ENCODE results near the gene XYLT1. TPM values are rescaled to one million over a fixed set of nuclear protein-coding genes. Genes with fewer than 3 reads are reported as not detected.

XYLT1 gene
- total and polyA plus RNA-seq, 10 of the 15 experiments (the other 5 are each of a cell fraction or from before 2014, with no cell fraction given) = 0.88 to 14.8 (median 5.8) TPM

- FAIRE-seq = no peak
- BruUV-seq (replicated peaks) = no TSS peak
Measured at GRCh38 chr16:17348826-17349225, 121.9 kb downstream of the XYLT1 start.

More at GRCh38 chr16:17348826-17349225, 121.9 kb downstream of the XYLT1 start:
- H3K4me3 ChIP-seq = no peak overlapping the region
- POLR2A ChIA-PET = interaction anchor here (0.6 to 6.6 kb wide), 5 partner anchors 10 to 67 kb away, joined by 7 to 46 read pairs (median 16); no protein-coding TSS in a partner anchor
- H2AFZ ChIP-seq (ENCODE audit: control insufficient read depth, low read depth, low read length) = no peak overlapping the region
- H3K36me3 ChIP-seq (ENCODE audit: control insufficient read depth in 2 of 2, insufficient read depth in 2 of 2, low read length in 1 of 2) = no peaks in the 10 kb centered on the region
- H3K4me2 ChIP-seq (ENCODE audit: control insufficient read depth, insufficient read depth) = no peak overlapping the region
- SMC1A ChIA-PET (ENCODE audit: uncharacterized antibody, unreplicated experiment) = interaction anchor here (0.8 to 10.3 kb wide), 5 partner anchors 19 to 118 kb away, joined by 3 to 303 read pairs (median 37); no protein-coding TSS in a partner anchor
- H3K4me1 ChIP-seq (ENCODE audit: control insufficient read depth, insufficient read depth, low read length) = peaks cover 38% of the 10 kb centered on the region
- CTCF ChIA-PET = interaction anchor here (1.0 kb wide), 1 partner anchor 63 kb away, joined by 3 read pairs; no protein-coding TSS in a partner anchor
- H3K27ac ChIP-seq (ENCODE audit: control insufficient read depth, insufficient read depth) = no peak overlapping the region
- intact Hi-C loops (cut with micrococcal nuclease; ENCODE audit: unreplicated experiment) (no loop called here), in situ Hi-C loops (cut with MboI) (loop anchor here (10.0 kb wide), 1 partner anchor 484 kb away; no protein-coding TSS in a partner anchor)
- ATAC-seq (no peak), DNase-seq (ENCODE audit: low read depth, low spot score) (no peak)
- RAD21 ChIA-PET (ENCODE audit: unreplicated experiment) = interaction anchor here (1.1 to 3.0 kb wide), 2 partner anchors 10 to 119 kb away, joined by 4 to 40 read pairs; no protein-coding TSS in a partner anchor
- H3K9me3 ChIP-seq (replicated peaks; ENCODE audit: control insufficient read depth, insufficient read depth, low read length) = no peaks in the 10 kb centered on the region
- 68% methylated on average over 11 of the region's 11 CpGs for WGBS (ENCODE audit: insufficient coverage, insufficient replicate concordance, low lambda C conversion rate, missing lambda C conversion rate)
- TF ChIP-seq POLR2AphosphoS2 (IDR thresholded peaks at IDR 0.05; ENCODE audit: low read depth, low read length) (no peak), NKRF (conservative IDR thresholded peaks at IDR 0.05) (no peak), RBBP5 (conservative IDR thresholded peaks at IDR 0.05) (no peak), CTCF (IDR thresholded peaks at IDR 0.05 in 2 of 3, conservative IDR thresholded peaks at IDR 0.05 in 1 of 3; ENCODE audit: control insufficient read depth in 2 of 3, extremely low read depth in 1 of 3, insufficient read depth in 1 of 3, low read depth in 3 of 3, low read length in 3 of 3) (no peak), ZSCAN29 (IDR thresholded peaks at IDR 0.05) (no peak), ATF3 (IDR thresholded peaks at IDR 0.05; ENCODE audit: borderline replicate concordance, extremely low read depth, low read depth, low read length) (no peak), TCF3 (IDR thresholded peaks at IDR 0.05; ENCODE audit: borderline replicate concordance, insufficient read depth, low read depth, low read length) (no peak), NR2C1 (IDR thresholded peaks at IDR 0.05) (no peak)
- H3K27me3 ChIP-seq (replicated peaks in 1 of 2; ENCODE audit: control insufficient read depth in 2 of 2, insufficient read depth in 2 of 2, low read length in 1 of 2) = no peaks in the 10 kb centered on the region
- H4K20me1 ChIP-seq (ENCODE audit: control insufficient read depth, insufficient read depth) = no peaks in the 10 kb centered on the region
- H3K9ac ChIP-seq (ENCODE audit: control insufficient read depth, insufficient read depth, low read length) = no peak overlapping the region
- no peaks in the 10 kb centered on the region for H3K79me2 ChIP-seq (ENCODE audit: control insufficient read depth, insufficient read depth, low read length)

Measured in GM12878 (cell line).